GM21515 (cell line): ENCODE data around the gene XKR7.
"Not testable (repeated sequence)": the region's sequence is repeated elsewhere in the genome, so short reads cannot be mapped to it uniquely, and the experiment has no call there.

Experiments
- ATAC-seq: cut with Tn5 transposase; IDR thresholded peaks from one replicate; pipeline ENCODE4 v1.9.1; 2021; ENCODE audit not compliant: unreplicated experiment

Gene XKR7, protein sequence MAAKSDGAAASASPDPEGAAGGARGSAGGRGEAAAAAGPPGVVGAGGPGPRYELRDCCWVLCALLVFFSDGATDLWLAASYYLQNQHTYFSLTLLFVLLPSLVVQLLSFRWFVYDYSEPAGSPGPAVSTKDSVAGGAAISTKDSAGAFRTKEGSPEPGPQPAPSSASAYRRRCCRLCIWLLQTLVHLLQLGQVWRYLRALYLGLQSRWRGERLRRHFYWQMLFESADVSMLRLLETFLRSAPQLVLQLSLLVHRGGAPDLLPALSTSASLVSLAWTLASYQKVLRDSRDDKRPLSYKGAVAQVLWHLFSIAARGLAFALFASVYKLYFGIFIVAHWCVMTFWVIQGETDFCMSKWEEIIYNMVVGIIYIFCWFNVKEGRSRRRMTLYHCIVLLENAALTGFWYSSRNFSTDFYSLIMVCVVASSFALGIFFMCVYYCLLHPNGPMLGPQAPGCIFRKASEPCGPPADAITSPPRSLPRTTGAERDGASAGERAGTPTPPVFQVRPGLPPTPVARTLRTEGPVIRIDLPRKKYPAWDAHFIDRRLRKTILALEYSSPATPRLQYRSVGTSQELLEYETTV

DNA sequence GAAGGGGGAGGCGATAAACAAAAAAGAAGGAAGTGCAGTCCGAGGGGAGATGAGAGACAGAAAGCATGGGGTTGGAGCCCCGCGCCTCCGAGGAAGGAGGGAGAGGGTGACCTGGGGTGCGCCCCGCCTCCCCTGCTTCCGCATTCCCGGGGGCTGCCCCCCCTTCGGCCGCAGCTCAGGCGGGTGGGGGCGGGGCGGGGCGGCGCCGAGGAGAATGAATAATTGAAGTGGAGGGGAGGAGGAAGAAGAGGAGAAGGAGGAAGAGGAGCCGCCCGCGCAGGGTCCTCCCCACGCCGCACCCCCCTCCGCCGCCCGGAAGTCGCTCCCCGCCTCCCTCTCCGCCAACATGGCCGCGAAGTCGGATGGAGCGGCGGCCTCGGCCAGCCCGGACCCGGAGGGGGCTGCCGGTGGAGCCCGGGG, at the start of gene XKR7:
TSS of gene XKR7 (plus strand) at position 322 of the 420 bp plus-strand sequence. CDS start at position 347, 25 bp downstream.
- ATAC-seq, result no peak

DNA sequence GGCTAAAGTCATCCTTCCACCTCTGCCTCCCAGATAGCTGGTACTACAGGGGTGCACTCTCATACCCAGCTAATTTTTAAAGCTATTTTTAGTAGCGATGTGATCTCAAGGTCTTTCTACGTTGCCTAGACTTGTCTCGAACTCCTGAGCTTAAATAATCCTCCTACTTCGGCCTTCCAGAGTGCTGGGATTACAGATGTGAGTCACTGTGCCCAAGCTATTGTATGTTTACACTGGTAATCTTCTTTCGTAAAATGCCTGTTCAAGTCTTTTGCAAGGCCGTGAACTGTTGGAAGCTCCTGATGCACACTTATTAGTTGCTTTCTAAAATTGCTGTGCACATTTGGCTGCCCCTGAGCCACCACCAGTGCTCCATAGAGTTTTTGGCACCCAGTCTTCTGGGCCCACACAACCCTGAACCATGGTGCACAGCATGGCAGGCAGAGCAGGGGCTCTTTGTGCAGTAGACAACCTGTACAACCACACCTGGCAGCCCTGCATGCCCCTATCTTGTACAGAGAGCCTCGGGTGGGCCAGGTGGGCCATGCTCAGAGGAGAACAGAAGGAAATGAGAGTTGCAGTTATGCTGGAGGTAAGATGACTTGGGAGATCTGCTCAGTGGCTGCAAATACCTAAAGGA, 49.4 kb upstream of the XKR7 start:
- no peak for ATAC-seq

DNA sequence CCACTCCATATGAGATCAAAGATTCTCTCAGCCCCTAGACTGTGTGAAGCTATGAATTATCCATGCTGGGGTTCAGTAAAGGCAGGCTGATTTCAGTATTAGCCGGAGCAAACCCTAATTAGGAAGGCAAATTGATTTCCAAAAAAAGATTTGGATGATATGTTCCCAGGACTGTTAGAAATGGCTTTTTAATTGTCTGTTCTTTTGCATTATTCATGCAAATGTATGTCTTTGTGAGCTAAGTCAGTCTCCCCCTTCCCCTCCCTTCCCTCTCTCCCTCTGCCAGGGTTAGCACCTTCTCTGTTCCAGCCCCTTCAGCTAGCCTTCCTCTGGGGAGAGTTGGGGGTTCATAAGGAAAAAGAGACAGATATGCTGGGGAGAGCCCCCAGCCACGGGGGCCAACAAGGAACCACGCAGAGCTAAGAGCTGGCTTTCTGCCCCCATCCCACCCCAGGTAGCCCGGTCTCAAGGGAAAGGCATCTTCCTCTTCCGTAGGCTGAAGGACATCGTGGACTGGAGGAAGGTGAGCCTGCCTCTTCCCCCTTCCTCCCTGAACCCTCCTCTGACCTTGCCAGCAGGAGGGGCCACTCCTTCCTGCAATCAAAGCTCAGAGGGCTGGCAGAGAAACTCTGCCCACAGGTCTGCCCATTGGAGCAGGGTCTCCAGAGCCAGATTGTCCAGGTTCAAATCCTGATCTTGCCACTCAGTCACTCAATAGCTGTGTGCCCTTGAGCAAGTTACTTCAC, 48.4 kb upstream of the XKR7 start:
- no peak for ATAC-seq

DNA sequence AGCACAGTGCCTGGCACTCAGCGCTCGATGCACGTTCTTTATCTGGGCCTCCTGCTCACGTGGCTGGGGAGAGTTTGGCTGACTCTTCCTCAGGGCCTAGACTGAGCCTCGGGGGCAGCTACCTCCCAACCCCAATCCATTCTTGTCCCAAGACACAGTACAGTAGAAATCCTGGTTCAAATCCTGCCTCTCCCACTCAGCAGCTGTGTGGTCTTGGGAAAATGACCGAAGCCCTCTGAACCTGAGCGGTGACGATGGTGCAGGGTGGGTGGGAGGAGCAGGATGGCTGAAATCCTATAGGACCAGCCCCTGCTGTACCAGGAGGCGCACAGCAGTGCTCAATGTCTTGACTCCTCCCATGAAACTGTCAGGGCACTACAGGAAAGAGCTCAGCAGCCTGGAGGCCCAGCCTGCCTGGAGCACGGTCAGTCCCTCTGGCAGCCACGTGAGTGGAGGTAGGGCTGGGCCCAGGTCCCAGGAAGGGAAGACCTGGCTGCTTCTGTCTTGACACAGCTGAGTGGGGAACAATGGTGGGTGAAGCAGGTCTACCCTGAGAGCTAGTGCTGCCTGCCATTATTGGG, 47.6 kb upstream of the XKR7 start:
- no peak for ATAC-seq

DNA sequence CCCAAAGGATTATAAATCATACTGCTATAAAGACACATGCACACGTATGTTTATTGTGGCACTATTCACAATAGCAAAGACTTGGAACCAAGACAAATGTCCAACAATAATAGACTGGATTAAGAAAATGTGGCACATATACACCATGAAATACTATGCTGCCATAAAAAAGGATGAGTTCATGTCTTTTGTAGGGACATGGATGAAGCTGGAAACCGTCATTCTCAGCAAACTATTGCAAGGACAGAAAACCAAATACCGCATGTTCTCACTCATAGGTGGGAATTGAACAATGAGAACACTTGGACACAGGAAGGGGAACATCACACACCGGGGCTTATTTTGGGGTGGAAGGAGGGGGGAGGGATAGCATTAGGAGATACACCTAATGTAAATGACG, 46.5 kb upstream of the XKR7 start:
- ATAC-seq, result not testable (repeated sequence)

DNA sequence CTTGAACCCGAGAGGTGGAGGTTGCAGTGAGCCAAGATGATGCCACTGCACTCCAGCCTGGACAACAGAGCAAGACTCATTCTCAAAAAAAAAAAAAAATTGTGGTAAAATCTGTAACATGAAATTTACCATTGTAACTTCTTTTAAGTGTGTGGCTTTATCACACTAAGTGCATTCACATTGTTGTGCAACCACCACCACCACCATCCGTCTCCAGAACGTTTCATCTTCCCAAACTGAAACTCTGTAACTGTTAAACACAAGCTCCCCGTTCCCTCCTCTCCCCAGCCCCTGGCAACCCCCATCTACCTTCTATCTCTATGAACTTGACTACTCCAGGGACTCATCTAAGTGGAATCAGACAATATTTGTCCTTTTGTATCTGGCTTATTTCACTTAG, 45.8 kb upstream of the XKR7 start:
- ATAC-seq, result no peak

DNA sequence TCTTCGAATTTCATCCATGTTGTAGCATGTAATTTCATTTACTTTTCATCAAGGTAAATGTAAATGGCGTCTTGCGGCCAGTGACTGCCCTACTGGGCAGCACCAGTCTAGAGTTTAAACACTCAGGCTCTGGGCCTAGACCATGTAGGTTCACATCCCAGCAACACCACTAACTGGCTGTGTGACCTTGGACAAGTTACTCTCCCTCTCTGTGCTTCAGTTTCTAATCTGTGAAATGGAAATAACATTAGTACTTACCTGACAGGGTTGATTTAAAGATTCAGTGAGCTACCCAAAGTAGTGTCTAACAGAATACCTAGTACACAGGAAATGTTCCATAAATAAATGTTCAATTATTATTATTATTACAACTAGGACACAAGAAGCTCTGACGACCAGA, 45.4 kb upstream of the XKR7 start:
- no peak for ATAC-seq

DNA sequence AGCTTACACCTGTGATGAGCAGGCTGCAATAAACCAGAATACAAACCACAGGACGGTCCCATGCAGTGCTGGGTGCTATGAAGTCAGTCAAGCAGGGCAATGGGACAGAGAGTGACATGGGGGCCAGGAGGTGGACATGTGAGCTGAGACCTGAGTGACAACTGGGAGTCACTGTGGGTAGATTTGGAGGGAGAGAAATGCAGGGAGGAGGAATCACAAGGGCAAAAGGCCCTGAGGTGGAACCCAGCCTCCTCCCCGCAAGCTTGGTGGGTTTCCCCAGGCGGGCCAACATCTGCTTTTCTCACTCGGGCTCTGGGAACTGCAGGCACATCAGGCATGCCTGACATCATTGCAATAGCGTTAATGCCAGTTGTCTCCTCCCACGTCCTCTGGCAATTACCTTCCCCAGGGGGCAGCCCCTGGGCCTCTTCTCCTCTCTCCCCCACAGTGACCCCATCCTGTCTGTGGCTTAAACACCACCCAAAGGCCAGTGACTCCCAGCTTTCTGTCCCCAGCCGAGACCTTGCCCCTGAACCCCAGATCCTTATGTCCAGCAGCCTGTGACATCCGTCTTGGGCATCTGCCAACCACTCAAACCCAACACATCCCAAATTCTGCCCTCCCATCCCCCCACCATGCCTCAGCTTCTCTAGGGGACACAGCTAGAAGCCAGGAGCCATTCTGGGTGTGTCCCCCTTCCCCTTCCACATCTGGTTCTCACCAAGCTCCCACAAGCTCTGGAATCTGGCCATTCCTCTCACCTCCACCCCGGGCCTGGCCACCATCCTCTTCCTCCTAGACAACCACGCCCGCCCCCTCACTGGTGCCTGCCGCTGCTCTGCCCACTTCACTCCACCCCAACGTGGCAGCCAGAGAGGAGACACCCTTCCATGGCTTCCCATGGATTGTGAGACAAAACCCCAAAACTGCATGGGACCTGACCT, 44.3 kb upstream of the XKR7 start:
- ATAC-seq, result no peak

DNA sequence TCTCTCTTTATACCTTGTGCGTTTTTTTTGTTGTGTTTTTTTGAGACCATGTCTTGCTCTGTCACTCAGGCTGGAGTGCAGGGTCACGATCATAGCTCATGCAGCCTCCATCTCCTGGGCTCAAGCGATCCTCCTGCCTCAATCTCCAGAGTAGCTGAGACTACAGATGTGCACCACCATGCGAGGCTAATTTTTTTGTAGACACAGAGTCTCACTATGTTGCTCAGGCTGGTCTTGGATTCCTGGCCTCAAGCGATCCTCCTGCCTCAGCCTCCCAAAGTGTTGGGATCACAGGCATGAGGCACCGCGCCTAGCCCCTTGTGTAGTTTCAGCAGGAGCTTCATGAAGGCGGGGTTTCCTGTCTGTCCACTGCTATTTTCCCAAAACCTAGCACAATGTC, 43.4 kb upstream of the XKR7 start:
- ATAC-seq, result no peak

DNA sequence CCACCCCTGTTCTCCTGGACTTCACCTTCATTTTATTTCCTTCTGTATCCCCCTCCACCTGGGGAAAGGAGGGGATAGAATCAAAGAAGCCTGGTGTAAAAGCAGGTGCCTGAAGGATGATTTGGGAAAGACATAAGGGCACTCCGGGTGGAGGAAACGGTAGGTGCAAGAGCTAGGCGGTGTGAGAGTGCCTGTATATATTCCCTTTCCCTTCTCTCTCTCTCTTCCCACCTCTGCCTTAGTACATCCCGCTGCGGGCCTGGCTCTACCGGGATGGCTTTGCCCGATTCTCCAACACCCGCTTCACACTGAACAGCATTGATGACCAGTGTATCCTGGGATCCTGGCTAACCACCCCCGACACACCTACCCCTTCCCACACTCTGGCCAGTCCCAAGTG, 42.3 kb upstream of the XKR7 start:
- ATAC-seq, result no peak

DNA sequence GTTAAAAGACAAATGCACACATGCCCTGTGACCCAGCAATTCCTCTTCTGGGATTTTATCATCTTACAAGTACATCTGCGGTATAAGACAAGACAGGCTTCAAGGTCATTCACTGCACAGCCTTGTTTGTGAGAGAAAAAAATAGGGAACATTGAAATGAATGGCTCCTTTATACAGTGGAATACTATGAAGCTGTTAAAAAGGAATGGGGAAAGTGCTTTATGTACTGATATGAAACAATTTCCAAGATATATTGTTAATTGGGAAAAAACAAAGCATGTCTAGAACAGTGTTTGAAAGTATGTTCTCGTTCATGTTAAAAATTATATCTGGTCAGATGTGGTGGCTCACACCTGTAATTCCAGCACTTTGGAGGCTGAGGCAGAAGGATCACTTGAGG, 41.5 kb upstream of the XKR7 start:
- ATAC-seq, result no peak

DNA sequence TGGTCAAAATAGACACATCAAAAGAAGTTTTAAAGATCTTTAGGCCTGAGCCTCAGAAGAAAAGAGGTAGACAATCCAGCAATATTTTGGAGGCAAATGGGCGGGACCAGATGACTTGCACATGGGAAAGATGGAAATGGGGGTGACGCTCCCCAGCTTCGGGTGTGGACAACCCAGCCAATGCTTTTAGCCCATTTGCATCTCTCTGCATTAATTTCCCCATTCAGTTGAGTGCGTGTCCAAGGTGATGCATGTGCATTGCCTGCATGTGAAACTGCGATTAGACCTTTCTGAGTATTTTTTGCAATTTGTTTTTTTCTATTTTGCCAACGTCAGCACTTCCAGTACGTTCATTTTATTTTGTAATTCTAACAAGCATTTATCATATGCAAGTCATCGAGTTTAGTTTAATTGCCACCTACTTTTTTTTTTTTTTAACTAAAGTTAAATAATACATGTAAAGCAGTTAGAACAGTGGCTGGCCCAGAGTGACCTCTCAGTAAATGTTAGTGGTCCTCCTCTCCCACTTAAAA, 40.3 kb upstream of the XKR7 start:
- ATAC-seq, result no peak

DNA sequence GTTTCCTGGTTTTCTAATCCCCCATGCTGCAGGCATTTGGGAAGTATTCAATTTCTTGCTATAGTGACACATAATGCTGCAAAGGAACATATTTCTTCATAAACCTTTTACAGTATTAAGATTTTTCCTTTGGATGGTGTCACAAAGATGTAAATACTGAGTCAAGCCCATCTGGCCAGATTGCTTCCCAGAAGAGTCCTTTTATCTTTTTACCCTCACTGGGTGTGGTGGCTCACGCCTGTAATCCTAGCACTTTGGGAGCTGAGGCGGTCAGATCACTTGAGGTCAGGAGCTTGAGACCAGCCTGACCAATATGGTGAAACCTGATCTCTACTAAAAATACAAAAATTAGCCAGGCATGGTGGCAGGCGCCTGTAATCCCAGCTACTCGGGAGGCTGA, 38.3 kb upstream of the XKR7 start:
- not testable (repeated sequence) for ATAC-seq

DNA sequence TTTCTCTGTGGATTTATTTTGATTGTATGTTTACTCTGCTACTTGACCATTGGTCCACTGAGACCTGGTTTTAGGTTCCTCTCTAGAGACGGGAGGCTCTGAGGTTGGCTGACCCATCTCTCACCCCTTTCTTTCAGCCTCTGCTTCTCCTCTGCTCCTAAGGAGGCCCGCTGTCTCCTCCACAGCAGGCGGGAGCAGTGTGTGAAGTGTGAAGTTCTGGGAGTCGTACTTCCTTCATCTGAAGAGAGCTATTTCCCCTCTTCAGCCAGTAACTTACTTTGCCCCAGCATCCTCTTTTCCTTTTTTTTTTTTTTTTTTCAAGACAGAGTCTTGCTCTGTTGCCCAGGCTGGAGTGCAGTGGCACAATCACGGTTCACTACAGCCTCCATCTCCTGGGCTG, 37.2 kb upstream of the XKR7 start:
- ATAC-seq, result no peak

DNA sequence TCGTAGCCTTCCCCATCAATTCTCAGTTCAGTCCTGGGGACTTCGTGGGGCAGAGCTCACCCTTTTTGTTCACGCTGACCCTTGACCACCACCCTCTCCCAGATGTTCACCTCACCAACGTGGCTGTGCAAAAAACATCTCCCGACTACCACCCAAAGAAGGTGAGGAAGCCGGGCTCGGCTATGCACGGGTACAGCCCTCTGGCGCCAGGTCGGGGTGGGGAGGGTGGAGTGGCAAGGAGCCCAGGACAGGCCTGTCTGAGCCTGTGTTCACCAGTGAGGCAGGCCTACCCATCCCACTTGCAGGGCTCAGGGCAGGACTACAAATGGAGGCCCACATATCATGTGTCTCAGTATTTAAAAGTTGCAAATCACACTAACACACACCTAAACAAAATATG, 34.3 kb upstream of the XKR7 start:
- no peak for ATAC-seq

DNA sequence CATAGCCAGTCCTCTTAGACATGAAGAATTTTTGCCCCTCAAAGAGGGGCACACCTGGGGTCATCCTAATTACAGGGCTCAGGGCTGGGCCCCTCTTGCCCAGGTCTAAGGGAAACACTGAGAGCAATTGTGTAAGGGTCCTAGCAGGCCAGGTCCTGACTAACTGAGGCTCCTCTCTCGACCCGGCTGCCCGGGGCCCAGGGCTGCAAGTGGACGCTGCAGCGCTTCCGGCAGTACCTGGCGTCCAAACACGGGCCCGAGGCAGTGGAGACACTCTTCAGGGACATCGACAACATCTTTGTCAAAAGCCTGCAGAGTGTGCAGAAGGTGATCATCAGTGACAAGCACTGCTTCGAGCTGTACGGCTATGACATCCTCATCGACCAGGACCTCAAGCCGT, 33.5 kb upstream of the XKR7 start:
- ATAC-seq, result no peak

DNA sequence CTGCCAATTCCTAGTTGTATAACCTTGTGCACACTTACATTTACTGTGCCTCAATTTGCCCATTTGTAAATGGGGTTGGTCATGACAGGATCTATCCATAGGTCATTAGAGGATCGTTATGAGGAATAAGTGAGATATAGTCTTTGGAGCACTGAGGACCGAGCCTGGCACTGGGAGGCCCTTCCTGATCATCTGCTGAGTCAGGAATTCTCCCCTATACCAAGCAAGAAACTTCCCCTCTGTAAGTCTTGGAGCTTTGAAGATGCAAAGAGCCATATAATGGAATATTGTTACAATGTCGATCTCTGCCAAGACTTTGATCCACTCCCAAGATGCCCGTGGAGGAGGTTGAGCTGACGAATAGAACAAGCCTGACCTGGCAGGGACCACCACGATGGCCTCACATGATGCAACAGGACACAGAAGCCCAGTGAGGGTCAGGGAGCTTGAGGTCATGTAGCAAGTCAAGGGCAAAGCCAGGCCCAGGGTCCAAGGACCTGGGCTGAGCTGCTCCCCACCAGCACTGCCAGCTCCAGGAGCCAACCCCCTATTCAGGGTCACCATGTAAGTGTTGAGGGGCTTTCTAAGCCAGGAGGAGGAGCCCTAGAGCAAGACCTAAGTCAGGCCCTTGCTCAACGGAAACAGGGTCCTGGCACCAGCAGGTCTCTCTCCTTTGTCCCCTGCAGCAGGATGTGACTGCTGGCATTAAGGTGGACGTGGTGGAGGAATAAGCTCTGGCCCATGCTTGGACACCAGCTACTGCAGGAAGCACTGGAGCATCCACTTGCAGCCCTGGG, 32.8 kb upstream of the XKR7 start:
- ATAC-seq, result no peak

DNA sequence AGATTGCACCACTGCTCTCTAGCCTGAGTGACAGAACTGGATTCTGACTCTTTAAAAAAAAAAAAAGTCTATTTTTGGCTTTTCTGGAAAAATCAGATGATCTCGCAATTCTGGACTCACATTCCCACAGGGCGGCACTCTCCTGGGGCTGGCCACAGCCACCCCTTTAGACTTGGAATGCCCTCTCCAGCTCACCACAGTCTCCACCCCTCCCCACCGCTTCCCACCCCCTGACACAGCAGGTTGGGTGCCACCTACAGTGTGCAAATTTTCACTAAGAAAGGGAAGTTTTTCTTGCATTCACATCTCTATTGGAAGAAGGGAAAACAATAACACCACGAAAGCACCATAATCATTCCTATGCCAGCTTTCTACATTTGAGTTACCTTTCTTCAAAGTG, 31.5 kb upstream of the XKR7 start:
- ATAC-seq, result no peak

DNA sequence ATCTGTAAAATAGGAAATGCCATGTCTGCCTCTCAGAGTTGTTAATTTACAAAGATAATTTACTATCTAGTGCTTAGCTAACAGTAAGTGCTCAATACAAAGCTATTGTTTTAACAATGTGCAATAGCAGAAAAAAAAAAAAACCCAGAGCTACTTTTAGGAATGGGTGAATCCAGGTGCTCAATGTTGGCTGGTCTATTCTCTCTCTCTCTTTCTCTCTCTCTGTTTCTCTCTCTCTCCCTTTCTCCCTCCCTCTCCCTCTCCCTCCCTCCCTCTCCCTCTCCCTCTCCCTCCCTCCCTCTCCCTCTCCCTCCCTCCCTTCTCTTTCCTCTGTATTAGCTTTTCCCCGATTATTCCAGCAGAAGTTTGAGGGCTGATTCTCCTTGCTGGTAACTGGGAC, 30.1 kb upstream of the XKR7 start:
- no peak for ATAC-seq
